GM23338 (cell line): ENCODE results near the gene GPR153.

Experiments
- CREB1 ChIP-seq: fragments of 250-450 bp; sonication (Bioruptor Pico); IDR thresholded peaks from 2 replicates; pipeline ENCODE4 v1.5.0; 2020; ENCODE audit warnings: low read depth, mild to moderate bottlenecking, moderate library complexity
- CTCF ChIP-seq, 2 experiments: fragments of 200-600 bp in 1 of 2; sonication (generic) in 1 of 2; conservative IDR thresholded peaks; 2 replicates each; pipeline versions ENCODE4 v1.5.1 to v1.6.1; 2016 to 2017; ENCODE audit warnings: antibody characterized with exemption in 2 of 2, low read depth in 2 of 2, mild to moderate bottlenecking in 2 of 2, moderate library complexity in 1 of 2
- EZH2 ChIP-seq: fragments of 200-600 bp; sonication (generic); IDR thresholded peaks from one replicate; pipeline ENCODE4 v1.8.0; 2017; ENCODE audit warnings: antibody characterized with exemption, mild to moderate bottlenecking, low read depth; ENCODE audit not compliant: unreplicated experiment
- EZH2phosphoT487 ChIP-seq: fragments of 200-600 bp; sonication (generic); IDR thresholded peaks from one replicate; pipeline ENCODE4 v1.8.1; 2018; ENCODE audit warnings: antibody characterized with exemption; ENCODE audit not compliant: unreplicated experiment
- JUNB ChIP-seq: IDR thresholded peaks from one replicate; pipeline ENCODE4 v1.6.1; 2016; ENCODE audit warnings: antibody characterized with exemption; ENCODE audit not compliant: unreplicated experiment
- NANOG ChIP-seq: IDR thresholded peaks from 2 replicates; pipeline ENCODE4 v1.6.1; 2016; ENCODE audit warnings: antibody characterized with exemption, borderline replicate concordance
- POLR2AphosphoS5 ChIP-seq: IDR thresholded peaks from 2 replicates; pipeline ENCODE4 v1.6.1; 2016; ENCODE audit warnings: antibody characterized with exemption, low read depth
- REST ChIP-seq: IDR thresholded peaks from one replicate; pipeline ENCODE4 v1.6.1; 2018; ENCODE audit warnings: antibody characterized with exemption; ENCODE audit not compliant: unreplicated experiment
- STAT1 ChIP-seq: IDR thresholded peaks from one replicate; pipeline ENCODE4 v1.6.1; 2016; ENCODE audit warnings: antibody characterized with exemption; ENCODE audit not compliant: unreplicated experiment
- ZNF114 ChIP-seq: fragments of 250-450 bp; sonication (Bioruptor Pico); IDR thresholded peaks from 2 replicates; pipeline ENCODE4 v1.5.0; 2020; ENCODE audit warnings: mild to moderate bottlenecking, moderate library complexity
- ZNF331 ChIP-seq: fragments of 250-450 bp; sonication (Bioruptor Pico); IDR thresholded peaks from 2 replicates; pipeline ENCODE4 v1.5.0; 2020; ENCODE audit warnings: low read depth, mild to moderate bottlenecking, moderate library complexity

GRCh38 chr1:6274102-6274501 is 13.2 kb upstream of the GPR153 start:
- TF ChIP-seq CTCF (conservative IDR thresholded peaks at IDR 0.05; ENCODE audit: low read depth in 2 of 2) (no peak), POLR2AphosphoS5 (no peak), EZH2 (no peak), REST (no peak), JUNB (no peak), CREB1 (no peak), EZH2phosphoT487 (no peak), NANOG (no peak), ZNF114 (CRISPR knock-in tag) (no peak), ZNF331 (CRISPR knock-in tag) (no peak), STAT1 (no peak)
